Spinal cord (tissue), 10 donors: ENCODE results near the gene SPATA9. TPM values are rescaled to one million over a fixed set of nuclear protein-coding genes. Genes with fewer than 3 reads are reported as not detected.
"Not testable (repeated sequence)": the region's sequence is repeated elsewhere in the genome, so short reads cannot be mapped to it uniquely, and the experiment has no call there.

Experiments used
- DNase-seq, 6 donors: peaks; one replicate each; pipeline versions ENCODE4 v3.0.0 to v3.0.0-alpha.2; 2013 to 2015; ENCODE audit warnings: low spot score in 6 of 6, low read depth in 4 of 6
- H3K27ac ChIP-seq: one replicate; pipeline ENCODE4 v1.5.1; 2013; ENCODE audit warnings: low read depth, low read length, control low read depth
- H3K27me3 ChIP-seq: one replicate; pipeline ENCODE4 v1.6.1; 2013; ENCODE audit warnings: low read length; ENCODE audit not compliant: control insufficient read depth, insufficient read depth
- H3K36me3 ChIP-seq: one replicate; pipeline ENCODE4 v1.6.1; 2013; ENCODE audit warnings: low read length; ENCODE audit not compliant: control insufficient read depth, insufficient read depth
- H3K4me1 ChIP-seq: one replicate; pipeline ENCODE4 v1.6.1; 2013; ENCODE audit warnings: low read length; ENCODE audit not compliant: control insufficient read depth, insufficient read depth
- H3K4me3 ChIP-seq: one replicate; pipeline ENCODE4 v1.5.1; 2013; ENCODE audit warnings: low read depth, low read length, control low read depth
- H3K9me3 ChIP-seq: one replicate; pipeline ENCODE4 v1.6.1; 2013; ENCODE audit warnings: low read length; ENCODE audit not compliant: control insufficient read depth, insufficient read depth
- WGBS: methylation state at CpG from one replicate; pipeline ENCODE4 v1.1.5; 2013; ENCODE audit warnings: missing lambda C conversion rate; ENCODE audit not compliant: insufficient coverage; 5-methylcytosine and 5-hydroxymethylcytosine counted together
- polyA plus RNA-seq, 2 donors: library from polyadenylated mRNA; unstranded; fragments of 120-200 nt; gene quantifications; one replicate each; pipeline ENCODE4 v1.2.1, GENCODE V29; 2013; ENCODE audit not compliant: insufficient read length in 2 of 2
- total RNA-seq, 2 donors: library from RNA; depleted of rRNA in 1 of 2; stranded (reverse); fragments of 120-200 nt in 1 of 2; fragments of >200 nt in 1 of 2; gene quantifications; one replicate each; pipeline versions ENCODE4 v1.2.3 to v1.2.4, GENCODE V29; 2013 to 2014
- donor health status: healthy.

Gene SPATA9
- total and polyA plus RNA-seq, 4 donors = 0.40 to 1.7 (median 1.4) TPM

DNA sequence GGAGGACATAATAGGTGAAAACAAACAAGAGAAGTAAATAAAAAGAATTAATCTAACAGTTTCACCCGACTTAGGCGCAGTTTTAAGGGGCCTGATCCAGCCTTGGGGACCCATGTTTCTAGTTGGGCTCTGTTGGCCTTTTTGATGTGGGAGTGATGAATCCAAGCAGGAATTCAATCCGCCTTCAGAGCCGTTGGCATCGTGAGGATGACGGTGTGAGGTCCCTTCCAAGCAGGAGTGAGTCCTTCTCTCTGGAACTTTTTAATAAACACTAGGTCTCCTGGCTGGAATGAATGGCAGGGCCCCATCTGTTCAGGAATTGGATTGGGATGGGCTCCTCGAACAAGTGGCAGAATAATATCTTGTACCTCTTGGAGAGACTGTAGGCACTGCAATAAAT, 26.1 kb upstream of the SPATA9 start:
- Histone ChIP-seq H3K36me3 (no peaks in the 10 kb centered on the region), H3K4me1 (peaks cover 16% of the 10 kb centered on the region), H3K27ac (no peak overlapping the region), H3K4me3 (no peak overlapping the region), H3K27me3 (no peaks in the 10 kb centered on the region), H3K9me3 (no peaks in the 10 kb centered on the region)
- 83% methylated on average over 1 of the region's 7 CpGs for WGBS
- DNase-seq = no peak

DNA sequence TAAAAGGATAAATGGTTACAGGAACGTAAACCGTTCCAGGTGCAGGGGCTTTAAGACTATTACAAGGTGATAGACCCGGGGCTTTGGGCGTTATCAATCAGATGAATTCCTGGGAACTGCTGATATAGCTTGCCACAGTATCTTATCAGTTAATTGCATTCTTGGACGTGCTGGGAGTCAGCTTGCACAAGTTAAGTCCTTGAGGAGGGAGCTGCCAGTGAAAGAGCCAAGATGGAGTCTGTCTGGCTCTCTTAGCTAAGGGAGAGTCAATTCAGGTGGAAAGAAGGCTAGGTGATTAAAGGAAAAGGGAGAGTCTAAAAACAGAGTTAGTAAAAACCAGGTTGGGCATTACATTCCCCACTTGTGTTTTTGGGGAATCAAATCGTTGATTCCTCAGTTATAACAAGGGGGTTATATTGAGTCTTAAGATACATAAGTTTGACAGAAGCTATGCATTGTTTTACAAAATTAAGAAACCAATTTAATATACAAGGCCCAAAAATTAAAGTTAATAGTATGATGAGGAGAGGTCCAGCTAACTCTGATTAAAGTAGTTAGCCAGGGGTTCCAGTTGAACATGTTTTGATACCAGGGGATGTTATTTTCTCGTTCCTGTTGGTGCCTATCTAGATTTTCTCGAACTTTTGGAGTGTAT, 24.9 kb upstream of the SPATA9 start:
- not testable (repeated sequence) for H3K9me3 ChIP-seq, H3K36me3 ChIP-seq, DNase-seq, H3K27me3 ChIP-seq, H3K4me3 ChIP-seq, H3K27ac ChIP-seq
- 44% methylated on average over 1 of the region's 8 CpGs for WGBS
- H3K4me1 ChIP-seq = peaks cover 16% of the 10 kb centered on the region

DNA sequence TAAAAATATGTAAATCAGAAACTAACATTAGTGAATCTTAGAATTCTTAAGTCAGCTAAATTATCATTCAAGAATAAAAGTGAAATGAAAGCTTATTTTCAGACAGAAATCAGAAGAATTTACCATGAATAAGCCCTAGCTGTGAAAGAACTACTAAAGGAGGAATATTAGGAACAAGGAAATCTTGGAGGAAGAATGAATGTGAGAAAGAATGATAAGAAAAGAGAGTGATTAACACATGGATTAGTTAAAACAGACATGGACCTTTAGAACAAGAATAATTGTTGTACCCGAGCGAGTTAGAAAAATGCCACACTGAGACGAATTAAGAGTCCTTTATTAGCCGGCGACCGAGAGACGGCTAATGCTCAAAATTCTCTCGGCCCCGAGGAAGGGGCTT, 24.3 kb upstream of the SPATA9 start:
- H3K4me1 ChIP-seq = peaks cover 16% of the 10 kb centered on the region
- no peak overlapping the region for H3K27ac ChIP-seq
- WGBS = 60% methylated on average over 2 of the region's 9 CpGs
- no peaks in the 10 kb centered on the region for H3K27me3 ChIP-seq
- no peak overlapping the region for H3K4me3 ChIP-seq
- H3K36me3 ChIP-seq = no peaks in the 10 kb centered on the region
- no peak for DNase-seq
- no peaks in the 10 kb centered on the region for H3K9me3 ChIP-seq

DNA sequence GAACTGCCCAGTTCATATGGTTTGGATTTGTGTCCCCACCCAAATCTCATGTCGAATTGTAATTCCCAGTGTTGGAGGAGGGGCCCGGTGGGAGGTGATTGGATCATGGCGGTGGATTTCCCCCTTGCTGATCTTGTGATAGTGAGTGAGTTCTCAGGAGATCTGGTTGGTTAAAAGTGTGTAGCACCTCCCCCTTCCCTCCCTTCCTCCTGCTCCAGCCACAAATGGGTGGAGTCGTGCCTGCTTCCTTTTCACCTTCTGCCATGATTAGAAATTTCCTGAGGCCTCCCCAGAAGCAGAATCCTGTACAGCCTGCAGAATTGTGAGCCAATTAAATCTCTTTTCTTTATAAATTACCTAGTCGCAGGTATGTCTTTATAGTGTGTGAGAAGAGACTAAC, 23.4 kb upstream of the SPATA9 start:
- not testable (repeated sequence) for H3K27me3 ChIP-seq, H3K36me3 ChIP-seq, H3K27ac ChIP-seq, DNase-seq, H3K4me3 ChIP-seq, H3K9me3 ChIP-seq
- 100% methylated on average over 1 of the region's 5 CpGs for WGBS
- peaks cover 12% of the 10 kb centered on the region for H3K4me1 ChIP-seq

DNA sequence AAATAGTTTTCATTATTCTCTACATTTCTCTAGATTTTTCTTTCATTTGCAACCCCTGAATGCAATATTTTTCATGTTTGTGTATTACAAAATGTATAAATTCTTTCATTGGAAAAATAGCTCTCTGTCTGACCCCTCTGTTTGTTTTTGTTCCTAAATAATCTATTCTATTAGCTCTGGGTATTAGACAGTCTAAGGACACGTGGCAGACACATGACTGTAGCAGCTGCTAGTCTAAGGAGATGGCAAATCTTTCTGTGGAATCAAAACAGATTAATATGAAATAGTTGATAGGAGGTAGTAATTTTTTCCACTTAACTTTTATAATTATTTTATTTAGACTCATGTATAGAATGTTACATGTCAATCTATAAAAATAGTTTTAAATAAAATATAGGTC, 21.4 kb upstream of the SPATA9 start:
- Histone ChIP-seq H3K27me3 (no peaks in the 10 kb centered on the region), H3K9me3 (no peaks in the 10 kb centered on the region), H3K36me3 (no peaks in the 10 kb centered on the region), H3K27ac (no peak overlapping the region), H3K4me3 (no peak overlapping the region), H3K4me1 (no peaks in the 10 kb centered on the region)
- WGBS = no CpG with 5 or more reads among the region's 1 CpG
- DNase-seq = no peak

DNA sequence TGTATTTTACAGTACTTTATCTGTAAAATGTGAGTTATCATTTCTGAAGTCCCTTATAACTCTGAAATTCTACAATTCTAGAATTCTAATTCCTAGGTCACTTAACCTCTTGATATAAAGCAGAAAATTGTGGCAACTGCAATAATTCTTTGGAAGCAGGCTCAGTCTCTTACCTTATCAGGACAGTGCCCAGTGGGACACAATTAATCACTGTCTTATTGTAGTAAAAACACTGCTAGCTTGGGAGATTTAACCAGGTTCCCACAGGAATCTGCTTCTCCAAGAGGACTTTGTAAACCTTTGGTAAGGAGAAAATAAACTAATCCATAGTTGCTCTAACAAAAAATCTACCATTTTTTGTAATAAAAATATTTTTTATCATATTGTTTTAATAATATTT, 18.3 kb upstream of the SPATA9 start:
- Histone ChIP-seq H3K27me3 (no peaks in the 10 kb centered on the region), H3K27ac (no peak overlapping the region), H3K36me3 (no peaks in the 10 kb centered on the region), H3K4me3 (no peak overlapping the region), H3K4me1 (no peaks in the 10 kb centered on the region), H3K9me3 (no peaks in the 10 kb centered on the region)
- DNase-seq = no peak

DNA sequence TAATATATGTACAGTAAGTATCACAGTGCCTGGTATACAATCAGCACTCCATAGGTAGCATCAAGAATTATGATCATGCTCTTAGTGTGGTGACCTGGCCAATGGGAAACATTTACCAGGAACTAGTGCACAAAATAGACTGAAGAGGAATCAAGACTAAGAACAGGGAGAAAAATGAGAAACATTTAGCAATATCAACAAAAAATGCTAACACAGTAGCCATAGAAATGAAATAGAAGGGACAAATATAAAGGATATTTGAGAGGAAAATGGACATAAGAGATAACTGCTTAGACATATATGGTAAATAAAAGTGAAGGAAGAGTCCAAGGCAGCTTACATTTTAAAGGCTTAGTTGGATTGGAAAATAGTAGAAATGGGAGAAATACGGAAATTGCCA, 16.5 kb upstream of the SPATA9 start:
- DNase-seq = no peak
- H3K4me1 ChIP-seq = no peaks in the 10 kb centered on the region
- no peak overlapping the region for H3K4me3 ChIP-seq
- no peaks in the 10 kb centered on the region for H3K36me3 ChIP-seq
- no peaks in the 10 kb centered on the region for H3K9me3 ChIP-seq
- H3K27ac ChIP-seq = no peak overlapping the region
- WGBS = 86% methylated on average over 1 of the region's 1 CpG
- H3K27me3 ChIP-seq = no peaks in the 10 kb centered on the region

DNA sequence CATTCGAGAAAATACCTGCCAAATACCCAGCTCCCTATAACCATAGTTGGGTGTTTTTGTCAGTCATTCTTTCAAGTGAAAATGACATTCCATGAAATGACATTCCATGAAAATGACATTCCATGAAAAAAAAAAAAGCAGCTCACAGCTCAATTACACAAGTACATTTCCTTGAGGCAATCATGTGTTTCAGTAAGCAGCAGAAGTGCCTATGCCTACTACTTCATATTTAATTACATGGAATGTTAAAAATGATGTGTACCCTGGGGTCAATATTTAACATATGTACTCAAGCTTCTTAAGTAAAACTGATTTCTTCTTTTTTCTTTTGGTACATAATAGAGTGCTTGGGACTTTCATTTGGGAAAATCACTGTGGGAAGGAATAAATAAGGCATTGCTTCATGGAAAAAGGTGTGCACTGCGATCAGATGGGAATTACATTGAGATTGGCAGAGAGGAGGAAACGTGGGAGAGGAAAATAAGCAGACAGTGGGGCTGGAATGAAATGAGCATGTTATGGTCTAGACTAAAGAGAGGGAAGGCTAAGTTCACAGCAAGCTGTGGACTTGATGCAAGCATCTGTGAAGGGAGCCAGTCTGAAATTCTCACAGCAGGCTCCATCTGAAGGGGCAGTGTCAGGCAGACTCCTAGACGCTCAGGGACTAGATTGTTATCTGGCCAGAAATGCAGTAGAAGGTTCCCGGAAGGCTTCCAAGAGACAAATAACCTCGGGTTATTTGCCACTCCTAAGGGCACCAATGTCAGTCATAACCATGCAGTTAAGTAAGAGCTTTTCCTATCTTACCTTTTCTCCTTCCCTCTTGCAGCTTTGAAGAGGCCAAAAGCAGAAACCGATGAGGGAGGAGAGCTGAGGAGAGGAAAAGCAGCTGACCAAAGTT, 15.2 kb upstream of the SPATA9 start:
- WGBS = 70% methylated on average over 3 of the region's 7 CpGs
- H3K36me3 ChIP-seq = no peaks in the 10 kb centered on the region
- DNase-seq = peak in 1 of 6 donors; percentile 33
- no peaks in the 10 kb centered on the region for H3K4me1 ChIP-seq
- H3K27me3 ChIP-seq = no peaks in the 10 kb centered on the region
- H3K27ac ChIP-seq = no peak overlapping the region
- H3K4me3 ChIP-seq = no peak overlapping the region
- no peaks in the 10 kb centered on the region for H3K9me3 ChIP-seq

DNA sequence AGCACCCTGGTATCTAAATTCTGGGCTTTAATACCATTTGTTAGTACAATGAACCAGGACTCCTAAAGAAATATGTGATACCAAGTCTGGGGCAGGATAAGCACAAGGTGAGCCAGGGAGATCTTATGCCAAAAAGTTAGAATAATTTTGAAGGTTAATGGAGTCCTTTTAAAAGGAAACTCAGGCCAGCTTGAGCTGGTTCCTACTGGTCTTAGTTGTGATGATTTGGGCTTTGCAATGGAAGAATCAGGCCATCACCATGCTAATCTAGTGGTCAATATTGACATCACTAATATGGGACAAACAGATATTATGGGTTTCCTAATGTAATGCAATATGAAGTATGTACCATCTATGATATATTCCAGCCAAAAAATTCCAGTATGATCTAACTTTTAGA, 7.5 kb upstream of the SPATA9 start:
- H3K4me1 ChIP-seq = no peaks in the 10 kb centered on the region
- H3K36me3 ChIP-seq = no peaks in the 10 kb centered on the region
- H3K27ac ChIP-seq = no peak overlapping the region
- no peak overlapping the region for H3K4me3 ChIP-seq
- H3K9me3 ChIP-seq = no peaks in the 10 kb centered on the region
- DNase-seq = no peak
- no peaks in the 10 kb centered on the region for H3K27me3 ChIP-seq

DNA sequence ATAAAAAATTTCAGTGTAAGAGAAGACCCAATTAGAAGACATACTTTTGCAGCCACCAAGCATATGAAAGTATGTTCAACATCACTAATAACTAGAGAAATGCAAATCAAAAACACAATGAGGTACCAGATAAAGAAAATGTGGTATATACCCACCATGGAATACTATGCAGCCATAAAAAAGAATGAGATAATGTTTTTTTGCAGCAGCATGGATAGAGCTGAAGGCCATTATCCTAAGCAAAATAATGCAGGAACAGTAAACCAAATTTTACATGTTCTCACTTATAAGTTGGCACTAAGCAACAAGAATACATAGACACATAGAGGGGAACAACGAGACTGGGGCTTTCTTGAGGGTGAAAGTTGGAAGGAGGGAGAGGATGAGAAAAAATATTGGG, 6.9 kb upstream of the SPATA9 start:
- DNase-seq = no peak
- Histone ChIP-seq H3K27ac (no peak overlapping the region), H3K9me3 (no peaks in the 10 kb centered on the region), H3K4me1 (no peaks in the 10 kb centered on the region), H3K27me3 (no peaks in the 10 kb centered on the region), H3K36me3 (no peaks in the 10 kb centered on the region), H3K4me3 (no peak overlapping the region)
- no CpG with 5 or more reads among the region's 1 CpG for WGBS
